PC-3 (cell line): ENCODE results near the gene TNFRSF17.

Experiments used
- CTCF ChIP-seq: fragments of 300-600 bp; sonication (generic); conservative IDR thresholded peaks from 2 replicates; pipeline ENCODE4 v1.5.1; 2017; ENCODE audit warnings: antibody characterized with exemption, low read depth, mild to moderate bottlenecking, low read length
- EZH2 ChIP-seq: fragments of 300-600 bp; sonication (generic); IDR thresholded peaks from one replicate; pipeline ENCODE4 v1.6.1; 2017; ENCODE audit warnings: antibody characterized with exemption, mild to moderate bottlenecking, low read length; ENCODE audit not compliant: unreplicated experiment
- EZH2phosphoT487 ChIP-seq: fragments of 300-600 bp; sonication (generic); IDR thresholded peaks from 2 replicates; pipeline ENCODE4 v1.6.1; 2018; ENCODE audit warnings: mild to moderate bottlenecking, antibody characterized with exemption, low read length, borderline replicate concordance

- TF ChIP-seq CTCF: no peak
- TF ChIP-seq EZH2phosphoT487: no peak
- TF ChIP-seq EZH2: no peak
These were observed 31.7 kb downstream of the TNFRSF17 start for GRCh38 chr16:11996433-11997330.
